OCI-LY1 (cell line): Measurements from ENCODE around the gene AP3B2.

Experiments used
- CTCF ChIP-seq: fragments of 200-600 bp; sonication (generic), shearing (Covaris generic); IDR thresholded peaks from 2 replicates; pipeline ENCODE4 v1.5.1; 2017; ENCODE audit warnings: mild to moderate bottlenecking, antibody characterized with exemption, low read length, moderate library complexity, mixed read lengths
- EZH2 ChIP-seq: fragments of 200-600 bp; sonication (generic), shearing (Covaris generic); IDR thresholded peaks from 2 replicates; pipeline ENCODE4 v1.8.0; 2017; ENCODE audit warnings: borderline replicate concordance, mixed run types, mild to moderate bottlenecking, antibody characterized with exemption, low read length, moderate library complexity, mixed read lengths

- TF ChIP-seq CTCF: peak; percentile 47
- no peak for TF ChIP-seq EZH2
These were observed 29.2 kb downstream of the AP3B2 start for GRCh38 chr15:82680200-82681102.
